A673 (cell line): ENCODE results near the gene LYL1. TPM values are rescaled to one million over a fixed set of nuclear protein-coding genes. Genes with fewer than 3 reads are reported as not detected.

Experiments
- BruUV-seq: library from RNA; stranded (reverse); fragments of 400-500 nt; replicated peaks from 2 replicates; lab custom pipeline; 2021; lab: Mats Ljungman, UMichigan
- CTCF ChIA-PET: fragments of 300-600 bp; sonication (Branson Sonifier 250); formaldehyde crosslinking; loops from one replicate; lab custom pipeline; 2022; ENCODE audit warnings: antibody characterized with exemption; lab: Charles Lee
- POLR2A ChIA-PET: fragments of 300-600 bp; sonication (Branson Sonifier 250); formaldehyde crosslinking; loops from one replicate; lab custom pipeline; 2022; ENCODE audit warnings: antibody characterized with exemption; ENCODE audit not compliant: low non-redundant PET; lab: Charles Lee
- DNase-seq: peaks from one replicate; pipeline ENCODE4 v3.0.0-alpha.2; 2015; ENCODE audit warnings: low spot score
- H3K27ac ChIP-seq: fragments of 200-600 bp; sonication (generic); 2 replicates; pipeline ENCODE4 v1.5.1; 2016; ENCODE audit warnings: mixed run types, low read depth, mild to moderate bottlenecking, mixed read lengths, antibody characterized with exemption, low read length; ENCODE audit not compliant: poor library complexity, severe bottlenecking
- H3K27me3 ChIP-seq: fragments of 200-600 bp; sonication (generic); replicated peaks from 2 replicates; pipeline ENCODE4 v1.6.1; 2017; ENCODE audit warnings: mixed run types, low read depth, mild to moderate bottlenecking, mixed read lengths, antibody characterized with exemption, low read length; ENCODE audit not compliant: insufficient read depth, poor library complexity
- H3K36me3 ChIP-seq: fragments of 200-600 bp; sonication (generic); 2 replicates; pipeline ENCODE4 v1.6.1; 2016; ENCODE audit warnings: mixed run types, mild to moderate bottlenecking, mixed read lengths, antibody characterized with exemption, low read length; ENCODE audit not compliant: insufficient read depth, poor library complexity, severe bottlenecking
- H3K4me1 ChIP-seq: fragments of 200-600 bp; sonication (generic); 2 replicates; pipeline ENCODE4 v1.6.1; 2017; ENCODE audit warnings: mixed run types, mild to moderate bottlenecking, mixed read lengths, antibody characterized with exemption, low read length; ENCODE audit not compliant: insufficient read depth, poor library complexity, severe bottlenecking
- H3K4me3 ChIP-seq: fragments of 200-600 bp; sonication (generic); 2 replicates; pipeline ENCODE4 v1.5.1; 2016; ENCODE audit warnings: low read depth, mixed run types, mild to moderate bottlenecking, mixed read lengths, low read length; ENCODE audit not compliant: poor library complexity, severe bottlenecking
- H3K9me3 ChIP-seq: fragments of 200-600 bp; sonication (generic); 2 replicates; pipeline ENCODE4 v1.6.1; 2016; ENCODE audit warnings: mixed run types, low read depth, mild to moderate bottlenecking, mixed read lengths, antibody characterized with exemption, low read length; ENCODE audit not compliant: poor library complexity, severe bottlenecking
- CTCF ChIP-seq: fragments of 300-800, 200-600 bp; sonication (generic); conservative IDR thresholded peaks from 2 replicates; pipeline ENCODE4 v1.5.1; 2017; ENCODE audit warnings: low read depth, mild to moderate bottlenecking, antibody characterized with exemption, low read length, moderate library complexity, mixed read lengths
- EZH2 ChIP-seq: fragments of 200-600 bp; sonication (generic); IDR thresholded peaks from 2 replicates; pipeline ENCODE4 v1.6.1; 2017; ENCODE audit warnings: borderline replicate concordance, low read depth, mild to moderate bottlenecking, mixed read lengths, antibody characterized with exemption, low read length; ENCODE audit not compliant: poor library complexity, severe bottlenecking
- intact Hi-C: fragments of 100-400 bp; cut with micrococcal nuclease; formaldehyde crosslinking; loops from one replicate; pipeline ENCODE4 v1.10.0; 2022; ENCODE audit not compliant: unreplicated experiment
- total RNA-seq: library from RNA; stranded (reverse); gene quantifications from 2 replicates; pipeline ENCODE4 v1.2.3, GENCODE V29; 2021

LYL1 gene
- total RNA-seq, 1 experiment from 2014 or later = not detected

GRCh38 chr19:13083627-13084026 is 19.0 kb downstream of the LYL1 start:
- no peak for TF ChIP-seq CTCF
- no peak for TF ChIP-seq EZH2
- Histone ChIP-seq H3K4me3 (no peak overlapping the region), H3K9me3 (no peaks in the 10 kb centered on the region), H3K4me1 (peaks cover 17% of the 10 kb centered on the region), H3K36me3 (no peaks in the 10 kb centered on the region), H3K27me3 (no peaks in the 10 kb centered on the region), H3K27ac (peak overlapping the region; percentile 29)
- CTCF ChIA-PET = interaction anchor here (1.4 kb wide), 1 partner anchor 11 kb away, joined by 3 read pairs; no protein-coding TSS in a partner anchor
- BruUV-seq = no TSS peak
- POLR2A ChIA-PET = no interaction called here
- DNase-seq = no peak
- intact Hi-C loops = no loop called here

- no peak for DNase-seq
- H3K27me3 ChIP-seq = no peaks in the 10 kb centered on the region
- H3K27ac ChIP-seq = peak overlapping the region; percentile 29
- CTCF ChIA-PET = interaction anchor here (1.4 kb wide), 1 partner anchor 11 kb away, joined by 3 read pairs; no protein-coding TSS in a partner anchor
- TF ChIP-seq CTCF (no peak), EZH2 (no peak)
- no peaks in the 10 kb centered on the region for H3K9me3 ChIP-seq
- POLR2A ChIA-PET = interaction anchor here (0.6 kb wide), 1 partner anchor 255 kb away, joined by 3 read pairs; no protein-coding TSS in a partner anchor
- no peak overlapping the region for H3K4me3 ChIP-seq
- peaks cover 21% of the 10 kb centered on the region for H3K4me1 ChIP-seq
- H3K36me3 ChIP-seq = peaks cover 2% of the 10 kb centered on the region
- intact Hi-C loops = no loop called here
- no TSS peak for BruUV-seq
Observed at GRCh38 chr19:13083008-13083404, 19.7 kb downstream of the LYL1 start.

GRCh38 chr19:13082192-13083007 is 20.3 kb downstream of the LYL1 start:
- Histone ChIP-seq H3K4me1 (peaks cover 25% of the 10 kb centered on the region), H3K9me3 (no peaks in the 10 kb centered on the region), H3K4me3 (no peak overlapping the region), H3K27me3 (no peaks in the 10 kb centered on the region), H3K27ac (no peak overlapping the region), H3K36me3 (peaks cover 5% of the 10 kb centered on the region)
- no peak for TF ChIP-seq EZH2
- peak; percentile 40 for TF ChIP-seq CTCF
- BruUV-seq = no TSS peak
- intact Hi-C loops = no loop called here
- CTCF ChIA-PET = no interaction called here
- POLR2A ChIA-PET = interaction anchor here (0.6 kb wide), 1 partner anchor 254 kb away, joined by 3 read pairs; no protein-coding TSS in a partner anchor
- peak; percentile 51 for DNase-seq
